ENCODE results near the gene KRTAP24-1.

Gene KRTAP24-1

GRCh38 chr21:30282850-30283249, at the start of gene KRTAP24-1:
Gene KRTAP24-1 (minus strand): TSS chr21:30282950. CDS start chr21:30282932, 18 bp downstream.
- Histone ChIP-seq H3K4me3 (ENCODE audit: low read length) (no peak within 1 kb of the TSS), H3K36me3 (replicated peaks; ENCODE audit: low read depth, low read length) (no peaks in the 10 kb centered on the region), H2AFZ (ENCODE audit: low read depth, low read length) (no peak within 1 kb of the TSS), H3K27ac (ENCODE audit: low read length) (no peak within 1 kb of the TSS), H3K4me1 (ENCODE audit: low read length) (no peaks in the 10 kb centered on the region), H3K9me3 (ENCODE audit: insufficient read depth, low read length) (no peaks in the 10 kb centered on the region), H4K20me1 (ENCODE audit: insufficient read depth, low read length) (no peaks in the 10 kb centered on the region), H3K4me2 (ENCODE audit: low read length) (no peak within 1 kb of the TSS), H3K9ac (ENCODE audit: low read length) (no peak within 1 kb of the TSS), H3K79me2 (ENCODE audit: low read length) (no peaks in the 10 kb centered on the region), H3K27me3 (ENCODE audit: low read depth, low read length) (no peaks in the 10 kb centered on the region)
- TF ChIP-seq CTCF (IDR thresholded peaks at IDR 0.05; ENCODE audit: low read depth, low read length) (no peak), EZH2phosphoT487 (IDR thresholded peaks at IDR 0.05; ENCODE audit: low read depth) (no peak)

GRCh38 chr21:30329203-30329875, 46.6 kb upstream of the KRTAP24-1 start:
- Histone ChIP-seq H3K79me2 (ENCODE audit: low read length) (no peaks in the 10 kb centered on the region), H3K27me3 (ENCODE audit: low read depth, low read length) (no peaks in the 10 kb centered on the region), H3K36me3 (replicated peaks; ENCODE audit: low read depth, low read length) (no peaks in the 10 kb centered on the region), H3K4me2 (ENCODE audit: low read length) (0 out of 2 replicates have a peak overlapping the region, but pooled peaks have one; percentile 22), H2AFZ (ENCODE audit: low read depth, low read length) (no peak overlapping the region), H3K4me1 (ENCODE audit: low read length) (peaks cover 5% of the 10 kb centered on the region; the same call in 1 of the 2 replicates), H3K9ac (ENCODE audit: low read length) (no peak overlapping the region), H3K27ac (ENCODE audit: low read length) (no peak overlapping the region), H3K9me3 (ENCODE audit: insufficient read depth, low read length) (no peaks in the 10 kb centered on the region), H4K20me1 (ENCODE audit: insufficient read depth, low read length) (no peaks in the 10 kb centered on the region), H3K4me3 (ENCODE audit: low read length) (no peak overlapping the region)
- TF ChIP-seq EZH2phosphoT487 (IDR thresholded peaks at IDR 0.05; ENCODE audit: low read depth) = no peak
- TF ChIP-seq CTCF (IDR thresholded peaks at IDR 0.05; ENCODE audit: low read depth, low read length) = no peak

- H3K36me3 ChIP-seq (replicated peaks; ENCODE audit: low read depth, low read length) = no peaks in the 10 kb centered on the region
- H3K79me2 ChIP-seq (ENCODE audit: low read length) = no peaks in the 10 kb centered on the region
- no peaks in the 10 kb centered on the region for H4K20me1 ChIP-seq (ENCODE audit: insufficient read depth, low read length)
- peaks cover 5% of the 10 kb centered on the region; the same call in 1 of the 2 replicates for H3K4me1 ChIP-seq (ENCODE audit: low read length)
- H2AFZ ChIP-seq (ENCODE audit: low read depth, low read length) = no peak overlapping the region
- no peak overlapping the region for H3K9ac ChIP-seq (ENCODE audit: low read length)
- TF ChIP-seq EZH2phosphoT487 (IDR thresholded peaks at IDR 0.05; ENCODE audit: low read depth) (no peak), CTCF (IDR thresholded peaks at IDR 0.05; ENCODE audit: low read depth, low read length) (no peak)
- no peak overlapping the region for H3K4me2 ChIP-seq (ENCODE audit: low read length)
- no peaks in the 10 kb centered on the region for H3K9me3 ChIP-seq (ENCODE audit: insufficient read depth, low read length)
- no peak overlapping the region for H3K27ac ChIP-seq (ENCODE audit: low read length)
- H3K27me3 ChIP-seq (ENCODE audit: low read depth, low read length) = no peaks in the 10 kb centered on the region
- no peak overlapping the region for H3K4me3 ChIP-seq (ENCODE audit: low read length)
Measured at GRCh38 chr21:30326390-30326789, 43.6 kb upstream of the KRTAP24-1 start.

GRCh38 chr21:30320215-30320614, 37.5 kb upstream of the KRTAP24-1 start, which contains the start of gene KRTAP26-1:
Gene KRTAP26-1 (minus strand): TSS chr21:30320315. CDS start chr21:30320035, 280 bp downstream.
- no peak within 1 kb of the TSS for H3K27ac ChIP-seq (ENCODE audit: low read length)
- no peaks in the 10 kb centered on the region for H3K4me1 ChIP-seq (ENCODE audit: low read length)
- no peaks in the 10 kb centered on the region for H3K79me2 ChIP-seq (ENCODE audit: low read length)
- no peaks in the 10 kb centered on the region for H3K36me3 ChIP-seq (replicated peaks; ENCODE audit: low read depth, low read length)
- no peaks in the 10 kb centered on the region for H3K9me3 ChIP-seq (ENCODE audit: insufficient read depth, low read length)
- H4K20me1 ChIP-seq (ENCODE audit: insufficient read depth, low read length) = no peaks in the 10 kb centered on the region
- no peak within 1 kb of the TSS for H3K9ac ChIP-seq (ENCODE audit: low read length)
- H3K4me2 ChIP-seq (ENCODE audit: low read length) = no peak within 1 kb of the TSS
- TF ChIP-seq EZH2phosphoT487 (IDR thresholded peaks at IDR 0.05; ENCODE audit: low read depth) = no peak
- no peak for TF ChIP-seq CTCF (IDR thresholded peaks at IDR 0.05; ENCODE audit: low read depth, low read length)
- no peaks in the 10 kb centered on the region for H3K27me3 ChIP-seq (ENCODE audit: low read depth, low read length)
- no peak within 1 kb of the TSS for H3K4me3 ChIP-seq (ENCODE audit: low read length)
- no peak within 1 kb of the TSS for H2AFZ ChIP-seq (ENCODE audit: low read depth, low read length)

All from OCI-LY3 (cell line).